ENCODE data around the gene LENG1.
"Not testable (repeated sequence)": the region's sequence is repeated elsewhere in the genome, so short reads cannot be mapped to it uniquely, and the experiment has no call there.

Gene LENG1

DNA sequence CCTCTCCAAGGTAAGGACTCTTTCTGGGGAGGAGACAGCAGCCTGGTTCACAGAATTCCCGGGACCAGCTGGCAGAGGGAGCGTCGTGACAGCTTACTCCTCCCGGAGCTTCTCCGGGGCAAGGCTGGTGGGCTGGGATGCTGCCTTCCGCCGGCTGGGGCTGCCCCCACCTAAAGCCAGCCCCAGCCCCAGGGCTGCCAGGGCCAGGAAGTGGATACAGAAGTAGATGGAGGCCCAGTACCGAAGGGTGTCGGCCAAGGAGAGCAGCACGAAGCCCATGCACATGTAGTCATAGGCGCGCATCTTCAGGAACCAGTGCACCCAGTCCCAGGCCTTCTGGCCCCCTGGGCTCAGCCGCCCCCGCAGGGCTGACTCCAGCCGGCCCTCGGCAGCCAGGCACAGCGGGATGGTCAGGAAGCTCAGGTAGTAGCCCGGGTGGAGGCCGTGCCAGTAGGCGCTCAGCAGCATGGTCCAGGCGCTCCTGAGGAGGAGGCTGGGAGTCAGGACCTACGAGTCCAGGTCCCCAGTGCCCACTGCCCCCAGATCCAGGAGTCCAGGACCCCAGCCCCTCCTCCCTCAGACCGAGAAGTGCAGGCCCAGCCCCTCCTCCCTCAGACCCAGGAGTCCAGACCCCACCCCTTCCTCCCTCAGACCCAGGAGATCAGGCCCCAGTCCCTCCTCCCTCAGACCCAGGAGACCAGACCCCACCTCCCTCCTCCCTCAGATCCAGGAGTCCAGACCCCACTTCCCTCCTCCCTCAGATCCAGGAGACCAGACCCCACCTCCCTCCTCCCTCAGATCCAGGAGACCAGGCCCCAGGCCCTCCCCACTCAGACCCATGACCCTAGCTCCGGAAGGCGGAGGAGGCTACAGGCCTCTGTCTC, 14.7 kb upstream of the LENG1 start:
- no peak for TF ChIP-seq CTCF (conservative IDR thresholded peaks at IDR 0.05; ENCODE audit: low read depth, low read length)
- Histone ChIP-seq H3K36me3 (ENCODE audit: insufficient read depth) (no peaks in the 10 kb centered on the region), H4K20me1 (ENCODE audit: insufficient read depth) (no peaks in the 10 kb centered on the region), H3K27ac (no peak overlapping the region), H3K4me2 (no peak overlapping the region), H3K79me2 (ENCODE audit: insufficient read depth, low read depth) (no peaks in the 10 kb centered on the region), H3K4me1 (ENCODE audit: low read depth, poor library complexity, severe bottlenecking) (no peaks in the 10 kb centered on the region), H2AFZ (ENCODE audit: low read depth) (no peak overlapping the region), H3K27me3 (ENCODE audit: insufficient read depth, low read depth) (peaks cover 12% of the 10 kb centered on the region; the same call in 1 of the 2 replicates), H3K4me3 (IDR thresholded peaks at IDR 0.05; ENCODE audit: insufficient read depth, low read depth, low read length) (no peak overlapping the region), H3K9ac (no peak overlapping the region)

DNA sequence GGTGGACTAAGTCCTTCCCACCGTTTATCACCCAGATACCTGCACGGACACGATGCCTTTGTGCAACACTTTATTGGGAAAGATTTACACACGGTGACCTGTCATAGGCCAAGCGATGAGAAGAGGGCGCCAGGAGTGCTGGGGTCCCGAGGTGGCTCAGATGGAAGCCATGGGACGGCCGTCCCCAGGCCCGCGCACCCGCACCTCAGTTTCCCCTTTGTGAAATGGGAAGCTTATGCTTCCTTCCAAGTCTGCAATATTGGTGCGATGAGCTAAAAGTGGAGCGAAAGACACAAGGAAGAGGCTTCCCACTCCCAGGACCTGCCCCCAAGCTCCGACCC, 13.8 kb upstream of the LENG1 start:
- no peaks in the 10 kb centered on the region for H4K20me1 ChIP-seq (ENCODE audit: insufficient read depth)
- no peak overlapping the region for H3K4me3 ChIP-seq (IDR thresholded peaks at IDR 0.05; ENCODE audit: insufficient read depth, low read depth, low read length)
- TF ChIP-seq CTCF (conservative IDR thresholded peaks at IDR 0.05; ENCODE audit: low read depth, low read length), result no peak
- no peak overlapping the region for H2AFZ ChIP-seq (ENCODE audit: low read depth)
- H3K27me3 ChIP-seq (ENCODE audit: insufficient read depth, low read depth), result peaks cover 12% of the 10 kb centered on the region; the same call in 1 of the 2 replicates
- H3K4me1 ChIP-seq (ENCODE audit: low read depth, poor library complexity, severe bottlenecking), result peaks cover 1% of the 10 kb centered on the region
- H3K4me2 ChIP-seq, result no peak overlapping the region
- no peaks in the 10 kb centered on the region for H3K36me3 ChIP-seq (ENCODE audit: insufficient read depth)
- no peak overlapping the region for H3K9ac ChIP-seq
- no peaks in the 10 kb centered on the region for H3K79me2 ChIP-seq (ENCODE audit: insufficient read depth, low read depth)
- H3K27ac ChIP-seq, result no peak overlapping the region

- no peak for TF ChIP-seq CTCF (conservative IDR thresholded peaks at IDR 0.05; ENCODE audit: low read depth, low read length)
- Histone ChIP-seq H3K9ac (no peak within 1 kb of the TSS), H3K4me1 (ENCODE audit: low read depth, poor library complexity, severe bottlenecking) (peaks cover 6% of the 10 kb centered on the region), H3K79me2 (ENCODE audit: insufficient read depth, low read depth) (no peaks in the 10 kb centered on the region), H4K20me1 (ENCODE audit: insufficient read depth) (no peaks in the 10 kb centered on the region), H3K4me3 (IDR thresholded peaks at IDR 0.05; ENCODE audit: insufficient read depth, low read depth, low read length) (no peak within 1 kb of the TSS), H3K36me3 (ENCODE audit: insufficient read depth) (no peaks in the 10 kb centered on the region), H3K27ac (no peak within 1 kb of the TSS), H3K27me3 (ENCODE audit: insufficient read depth, low read depth) (peaks cover 12% of the 10 kb centered on the region; the same call in 1 of the 2 replicates), H2AFZ (ENCODE audit: low read depth) (no peak within 1 kb of the TSS), H3K4me2 (no peak within 1 kb of the TSS)
These were observed 13.2 kb upstream of the LENG1 start, which contains the start of gene TMC4 for GRCh38 chr19:54172471-54173358. TMC4 (minus strand) TSS chr19:54173160; CDS start chr19:54173117, 43 bp downstream.

DNA sequence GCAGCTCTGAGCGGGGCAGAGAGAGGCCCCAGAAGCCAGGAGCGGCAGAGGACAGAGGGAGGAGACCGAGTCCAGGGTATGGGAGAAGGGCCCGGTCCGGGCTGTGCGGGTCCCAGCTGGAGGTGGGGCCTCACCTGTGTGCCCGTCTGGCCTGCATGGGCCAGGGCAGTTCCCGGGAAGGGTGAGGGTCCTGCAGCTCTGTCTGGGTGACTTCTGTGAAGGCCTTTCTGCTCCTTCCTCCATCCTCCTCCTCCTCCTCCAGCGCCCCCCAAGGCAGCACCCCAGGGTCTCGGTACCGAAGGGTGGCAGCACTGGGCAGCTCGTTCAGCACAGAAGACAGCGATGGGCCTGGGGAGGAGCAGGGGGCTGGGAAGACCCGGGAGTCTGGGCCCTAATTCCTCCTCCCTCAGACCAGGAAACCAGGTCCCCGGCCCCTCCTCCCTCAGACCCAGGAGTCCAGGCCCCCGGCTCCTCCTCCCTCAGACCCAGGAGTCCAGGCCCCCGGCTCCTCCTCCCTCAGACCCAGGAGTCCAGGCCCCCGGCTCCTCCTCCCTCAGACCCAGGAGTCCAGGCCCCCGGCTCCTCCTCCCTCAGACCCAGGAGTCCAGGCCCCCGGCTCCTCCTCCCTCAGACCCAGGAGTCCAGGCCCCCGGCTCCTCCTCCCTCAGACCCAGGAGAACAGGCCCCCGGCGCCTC, 12.4 kb upstream of the LENG1 start:
- H3K4me1 ChIP-seq (ENCODE audit: low read depth, poor library complexity, severe bottlenecking); H3K36me3 ChIP-seq (ENCODE audit: insufficient read depth); H3K4me3 ChIP-seq (IDR thresholded peaks at IDR 0.05; ENCODE audit: insufficient read depth, low read depth, low read length); H3K4me2 ChIP-seq; H3K27ac ChIP-seq; H3K79me2 ChIP-seq (ENCODE audit: insufficient read depth, low read depth); H2AFZ ChIP-seq (ENCODE audit: low read depth); H4K20me1 ChIP-seq (ENCODE audit: insufficient read depth); H3K9ac ChIP-seq: not testable (repeated sequence)
- H3K27me3 ChIP-seq (ENCODE audit: insufficient read depth, low read depth), result peaks cover 15% of the 10 kb centered on the region; the same call in 1 of the 2 replicates
